GM23248 (cell line): ENCODE measurements around the gene ZPLD1.

Experiments
- EZH2 ChIP-seq: fragments of 200-600 bp; sonication (generic); IDR thresholded peaks from 2 replicates; pipeline ENCODE4 v1.6.1; 2018; ENCODE audit warnings: antibody characterized with exemption, mild to moderate bottlenecking; ENCODE audit not compliant: insufficient read depth, poor library complexity, severe bottlenecking
- EZH2phosphoT487 ChIP-seq: fragments of 200-600 bp; sonication (generic); IDR thresholded peaks from 2 replicates; pipeline ENCODE4 v1.6.1; 2018; ENCODE audit warnings: antibody characterized with exemption, moderate library complexity, mild to moderate bottlenecking, low read depth; ENCODE audit not compliant: insufficient read depth

- no peak for TF ChIP-seq EZH2
- no peak for TF ChIP-seq EZH2phosphoT487
These were observed 44.5 kb upstream of the ZPLD1 start for GRCh38 chr3:102390171-102390864.
